CD4-positive, alpha-beta T cell (primary cell): ENCODE results near the gene ZNRF3. TPM values are rescaled to one million over a fixed set of nuclear protein-coding genes. Genes with fewer than 3 reads are reported as not detected.
A peak's percentile ranks its signal among the peaks of the same experiment; 100 is the strongest.

ENCODE experiments used
- ATAC-seq: fragments of 200-7000 bp; cut with Tn5 transposase; one replicate; pipeline ENCODE4 v1.10.0; 2022; ENCODE audit warnings: mild to moderate bottlenecking; ENCODE audit not compliant: poor library complexity
- CTCF ChIA-PET: fragments of 350-600 bp; sonication (Branson Sonifier 250); formaldehyde crosslinking; loops from one replicate; lab custom pipeline; 2021; ENCODE audit warnings: antibody characterized with exemption, inconsistent platforms; lab: Charles Lee
- POLR2A ChIA-PET: fragments of 350-600 bp; sonication (Branson Sonifier 250); formaldehyde crosslinking; loops from one replicate; lab custom pipeline; 2021; ENCODE audit warnings: antibody characterized with exemption, inconsistent platforms; lab: Charles Lee
- DNase-seq, 14 experiments: peaks; one replicate each; pipeline ENCODE4 v3.0.0-alpha.2; 2013 to 2020; ENCODE audit warnings: mixed read lengths in 2 of 14
- H3K27ac ChIP-seq, 2 donors: one replicate each; pipeline versions ENCODE4 v1.5.1 to v1.7.0; 2013; ENCODE audit warnings: low read length in 2 of 2, low read depth in 1 of 2, mild to moderate bottlenecking in 1 of 2
- H3K27me3 ChIP-seq, 2 experiments: 1 replicate in 1 of 2; 2 replicates in 1 of 2; pipeline versions ENCODE4 v1.6.1 to v1.7.0; 2013; ENCODE audit warnings: low read length in 2 of 2, control low read depth in 1 of 2, mild to moderate bottlenecking in 1 of 2, moderate library complexity in 1 of 2; ENCODE audit not compliant: insufficient read depth in 2 of 2, control insufficient read depth in 1 of 2
- H3K36me3 ChIP-seq: one replicate; pipeline ENCODE4 v1.6.1; 2013; ENCODE audit warnings: low read length, control low read depth; ENCODE audit not compliant: insufficient read depth
- H3K4me1 ChIP-seq: one replicate; pipeline ENCODE4 v1.6.1; 2013; ENCODE audit warnings: low read length, control low read depth; ENCODE audit not compliant: insufficient read depth
- H3K4me3 ChIP-seq: one replicate; pipeline ENCODE4 v1.5.1; 2013; ENCODE audit warnings: mild to moderate bottlenecking, low read length, moderate library complexity
- H3K9me3 ChIP-seq, 2 experiments: 1 replicate in 1 of 2; 2 replicates in 1 of 2; pipeline versions ENCODE4 v1.6.1 to v1.7.0; 2013; ENCODE audit warnings: low read length in 2 of 2, mild to moderate bottlenecking in 2 of 2, control low read depth in 1 of 2, moderate library complexity in 1 of 2; ENCODE audit not compliant: control insufficient read depth in 1 of 2, insufficient read depth in 1 of 2
- H3K27ac Mint-ChIP-seq: one replicate; pipeline ENCODE4 v1.8.0; 2020; ENCODE audit warnings: mixed read lengths
- H3K27me3 Mint-ChIP-seq: one replicate; pipeline ENCODE4 v1.8.0; 2021; ENCODE audit warnings: mixed read lengths
- H3K36me3 Mint-ChIP-seq: one replicate; pipeline ENCODE4 v1.8.0; 2021; ENCODE audit warnings: low read depth, mixed read lengths
- H3K4me1 Mint-ChIP-seq: one replicate; pipeline ENCODE4 v1.8.0; 2021; ENCODE audit warnings: low read depth, mixed read lengths
- H3K4me3 Mint-ChIP-seq: one replicate; pipeline ENCODE4 v1.8.0; 2020; ENCODE audit warnings: mild to moderate bottlenecking, mixed read lengths
- H3K9me3 Mint-ChIP-seq: one replicate; pipeline ENCODE4 v1.8.0; 2020; ENCODE audit warnings: mixed read lengths
- CTCF ChIP-seq: fragments of 200-600 bp; IDR thresholded peaks from one replicate; pipeline ENCODE4 v1.8.0; 2022; ENCODE audit warnings: antibody characterized with exemption, mild to moderate bottlenecking
- intact Hi-C, 2 experiments: fragments of 100-400 bp; cut with DNase I in 1 of 2; cut with micrococcal nuclease in 1 of 2; formaldehyde crosslinking; loops; one replicate each; pipeline versions ENCODE4 v1.15.1 to v1.9.0; 2023 to 2025; cut with DNase I, micrococcal nuclease
- total RNA-seq, 174 experiments: library from RNA in 2 of 174; stranded (reverse) in 2 of 174; gene quantifications; one replicate each; pipeline ENCODE4 v1.2.3 and lab custom pipeline; 2021 to 2026

Gene ZNRF3
- total RNA-seq, 2 experiments from 2014 or later, result 0.38 to 0.61 TPM

GRCh38 chr22:29029202-29030000 lies 146.0 kb downstream of the ZNRF3 start:
- TF ChIP-seq CTCF, result no peak
- H3K27me3 Mint-ChIP-seq, result peaks cover 57% of the 10 kb centered on the region
- peaks cover 14% of the 10 kb centered on the region for H3K4me1 Mint-ChIP-seq
- H3K27ac Mint-ChIP-seq, result no peak overlapping the region
- H3K4me1 ChIP-seq, result peaks cover 13% of the 10 kb centered on the region
- CTCF ChIA-PET, result interaction anchor here (1.7 kb wide), 1 partner anchor 174 kb away, joined by 4 read pairs; no protein-coding TSS in a partner anchor
- no peak overlapping the region for H3K4me3 Mint-ChIP-seq
- no peaks in the 10 kb centered on the region for H3K36me3 Mint-ChIP-seq
- H3K9me3 Mint-ChIP-seq, result no peaks in the 10 kb centered on the region
- no peak overlapping the region for H3K27ac ChIP-seq
- peaks cover 32 to 39% of the 10 kb centered on the region in 2 experiments for H3K27me3 ChIP-seq
- H3K9me3 ChIP-seq, result peaks cover 0 to 7% of the 10 kb centered on the region in 2 experiments
- DNase-seq, result no peak
- ATAC-seq, result no peak
- POLR2A ChIA-PET, result no interaction called here
- no peak overlapping the region for H3K4me3 ChIP-seq
- intact Hi-C loops, result no loop called here
- no peaks in the 10 kb centered on the region for H3K36me3 ChIP-seq

GRCh38 chr22:29030016-29030617 lies 146.7 kb downstream of the ZNRF3 start:
- no peak for TF ChIP-seq CTCF
- DNase-seq (peak in 1 of 14 experiments; percentile 21), ATAC-seq (no peak)
- Mint-ChIP-seq H3K27ac (no peak overlapping the region), H3K9me3 (no peaks in the 10 kb centered on the region), H3K27me3 (peaks cover 61% of the 10 kb centered on the region), H3K4me1 (peaks cover 14% of the 10 kb centered on the region), H3K36me3 (no peaks in the 10 kb centered on the region), H3K4me3 (peak overlapping the region; percentile 45)
- Histone ChIP-seq H3K4me1 (peaks cover 13% of the 10 kb centered on the region), H3K27ac (no peak overlapping the region), H3K9me3 (peaks cover 0 to 7% of the 10 kb centered on the region in 2 experiments), H3K4me3 (peak overlapping the region; percentile 9), H3K36me3 (no peaks in the 10 kb centered on the region), H3K27me3 (peaks cover 32 to 39% of the 10 kb centered on the region in 2 experiments)
- intact Hi-C loops, result no loop called here
- ChIA-PET POLR2A (no interaction called here), CTCF (no interaction called here)

- no peak overlapping the region for H3K27ac Mint-ChIP-seq
- POLR2A ChIA-PET, result no interaction called here
- CTCF ChIA-PET, result no interaction called here
- Histone ChIP-seq H3K9me3 (peaks cover 0 to 7% of the 10 kb centered on the region in 2 experiments), H3K27ac (no peak overlapping the region), H3K36me3 (no peaks in the 10 kb centered on the region), H3K27me3 (peaks cover 32 to 39% of the 10 kb centered on the region in 2 experiments), H3K4me1 (peaks cover 13% of the 10 kb centered on the region), H3K4me3 (peak overlapping the region; percentile 9)
- no peaks in the 10 kb centered on the region for H3K9me3 Mint-ChIP-seq
- intact Hi-C loops, result no loop called here
- H3K27me3 Mint-ChIP-seq, result peaks cover 61% of the 10 kb centered on the region
- DNase-seq (no peak), ATAC-seq (no peak)
- peak overlapping the region; percentile 48 for H3K4me3 Mint-ChIP-seq
- TF ChIP-seq CTCF, result no peak
- no peaks in the 10 kb centered on the region for H3K36me3 Mint-ChIP-seq
- H3K4me1 Mint-ChIP-seq, result peaks cover 14% of the 10 kb centered on the region
Observed at GRCh38 chr22:29030618-29031226, 147.3 kb downstream of the ZNRF3 start.
